CD4-positive, alpha-beta T cell (primary cell): ENCODE results near the gene WWOX. TPM values are rescaled to one million over a fixed set of nuclear protein-coding genes. Genes with fewer than 3 reads are reported as not detected.

Experiments used
- ATAC-seq: fragments of 200-7000 bp; cut with Tn5 transposase; one replicate; pipeline ENCODE4 v1.10.0; 2022; ENCODE audit warnings: mild to moderate bottlenecking; ENCODE audit not compliant: poor library complexity
- CTCF ChIA-PET: fragments of 350-600 bp; sonication (Branson Sonifier 250); formaldehyde crosslinking; loops from one replicate; lab custom pipeline; 2021; ENCODE audit warnings: antibody characterized with exemption, inconsistent platforms; lab: Charles Lee
- POLR2A ChIA-PET: fragments of 350-600 bp; sonication (Branson Sonifier 250); formaldehyde crosslinking; loops from one replicate; lab custom pipeline; 2021; ENCODE audit warnings: antibody characterized with exemption, inconsistent platforms; lab: Charles Lee
- DNase-seq, 14 experiments: peaks; one replicate each; pipeline ENCODE4 v3.0.0-alpha.2; 2013 to 2020; ENCODE audit warnings: mixed read lengths in 2 of 14
- H3K27ac ChIP-seq, 2 donors: one replicate each; pipeline versions ENCODE4 v1.5.1 to v1.7.0; 2013; ENCODE audit warnings: low read length in 2 of 2, low read depth in 1 of 2, mild to moderate bottlenecking in 1 of 2
- H3K27me3 ChIP-seq, 2 experiments: 1 replicate in 1 of 2; 2 replicates in 1 of 2; pipeline versions ENCODE4 v1.6.1 to v1.7.0; 2013; ENCODE audit warnings: low read length in 2 of 2, control low read depth in 1 of 2, mild to moderate bottlenecking in 1 of 2, moderate library complexity in 1 of 2; ENCODE audit not compliant: insufficient read depth in 2 of 2, control insufficient read depth in 1 of 2
- H3K36me3 ChIP-seq: one replicate; pipeline ENCODE4 v1.6.1; 2013; ENCODE audit warnings: low read length, control low read depth; ENCODE audit not compliant: insufficient read depth
- H3K4me1 ChIP-seq: one replicate; pipeline ENCODE4 v1.6.1; 2013; ENCODE audit warnings: low read length, control low read depth; ENCODE audit not compliant: insufficient read depth
- H3K4me3 ChIP-seq: one replicate; pipeline ENCODE4 v1.5.1; 2013; ENCODE audit warnings: mild to moderate bottlenecking, low read length, moderate library complexity
- H3K9me3 ChIP-seq, 2 experiments: 1 replicate in 1 of 2; 2 replicates in 1 of 2; pipeline versions ENCODE4 v1.6.1 to v1.7.0; 2013; ENCODE audit warnings: low read length in 2 of 2, mild to moderate bottlenecking in 2 of 2, control low read depth in 1 of 2, moderate library complexity in 1 of 2; ENCODE audit not compliant: control insufficient read depth in 1 of 2, insufficient read depth in 1 of 2
- H3K27ac Mint-ChIP-seq: one replicate; pipeline ENCODE4 v1.8.0; 2020; ENCODE audit warnings: mixed read lengths
- H3K27me3 Mint-ChIP-seq: one replicate; pipeline ENCODE4 v1.8.0; 2021; ENCODE audit warnings: mixed read lengths
- H3K36me3 Mint-ChIP-seq: one replicate; pipeline ENCODE4 v1.8.0; 2021; ENCODE audit warnings: low read depth, mixed read lengths
- H3K4me1 Mint-ChIP-seq: one replicate; pipeline ENCODE4 v1.8.0; 2021; ENCODE audit warnings: low read depth, mixed read lengths
- H3K4me3 Mint-ChIP-seq: one replicate; pipeline ENCODE4 v1.8.0; 2020; ENCODE audit warnings: mild to moderate bottlenecking, mixed read lengths
- H3K9me3 Mint-ChIP-seq: one replicate; pipeline ENCODE4 v1.8.0; 2020; ENCODE audit warnings: mixed read lengths
- CTCF ChIP-seq: fragments of 200-600 bp; IDR thresholded peaks from one replicate; pipeline ENCODE4 v1.8.0; 2022; ENCODE audit warnings: antibody characterized with exemption, mild to moderate bottlenecking
- intact Hi-C, 2 experiments: fragments of 100-400 bp; cut with DNase I in 1 of 2; cut with micrococcal nuclease in 1 of 2; formaldehyde crosslinking; loops; one replicate each; pipeline versions ENCODE4 v1.15.1 to v1.9.0; 2023 to 2025; cut with DNase I, micrococcal nuclease
- total RNA-seq, 174 experiments: library from RNA in 2 of 174; stranded (reverse) in 2 of 174; gene quantifications; one replicate each; pipeline ENCODE4 v1.2.3 and lab custom pipeline; 2021 to 2026

Gene WWOX
- total RNA-seq, 2 experiments from 2014 or later, result 19.3 to 21.7 TPM

- Histone ChIP-seq H3K9me3 (no peaks in the 10 kb centered on the region), H3K27me3 (no peaks in the 10 kb centered on the region), H3K36me3 (no peaks in the 10 kb centered on the region), H3K4me3 (no peak overlapping the region), H3K4me1 (no peaks in the 10 kb centered on the region), H3K27ac (no peak overlapping the region)
- no peaks in the 10 kb centered on the region for H3K27me3 Mint-ChIP-seq
- ChIA-PET CTCF (no interaction called here), POLR2A (no interaction called here)
- H3K27ac Mint-ChIP-seq, result no peak overlapping the region
- H3K4me1 Mint-ChIP-seq, result no peaks in the 10 kb centered on the region
- no peak for DNase-seq
- intact Hi-C loops, result no loop called here
- no peak for TF ChIP-seq CTCF
- H3K9me3 Mint-ChIP-seq, result peaks cover 9% of the 10 kb centered on the region
- no peak for ATAC-seq
- H3K4me3 Mint-ChIP-seq, result no peak overlapping the region
- H3K36me3 Mint-ChIP-seq, result peaks cover 21% of the 10 kb centered on the region
Measured at GRCh38 chr16:78405833-78406232, 306.4 kb downstream of the WWOX start.

- H3K27ac Mint-ChIP-seq, result no peak overlapping the region
- POLR2A ChIA-PET, result no interaction called here
Measured at GRCh38 chr16:78407191-78407590, 307.7 kb downstream of the WWOX start.

GRCh38 chr16:78413651-78414050, 314.2 kb downstream of the WWOX start:
- peaks cover 31% of the 10 kb centered on the region for H3K36me3 Mint-ChIP-seq
- peaks cover 5 to 8% of the 10 kb centered on the region in 2 experiments for H3K9me3 ChIP-seq
- POLR2A ChIA-PET, result no interaction called here
- DNase-seq (no peak), ATAC-seq (no peak)
- H3K4me1 ChIP-seq, result no peaks in the 10 kb centered on the region
- intact Hi-C loops, result no loop called here
- H3K27me3 ChIP-seq, result no peaks in the 10 kb centered on the region
- no peaks in the 10 kb centered on the region for H3K27me3 Mint-ChIP-seq
- H3K27ac Mint-ChIP-seq, result no peak overlapping the region
- no peaks in the 10 kb centered on the region for H3K36me3 ChIP-seq
- no peaks in the 10 kb centered on the region for H3K4me1 Mint-ChIP-seq
- no peak for TF ChIP-seq CTCF
- peaks cover 25% of the 10 kb centered on the region for H3K9me3 Mint-ChIP-seq
- CTCF ChIA-PET, result no interaction called here
- no peak overlapping the region for H3K27ac ChIP-seq
- no peak overlapping the region for H3K4me3 Mint-ChIP-seq
- H3K4me3 ChIP-seq, result no peak overlapping the region

More at GRCh38 chr16:78407191-78407590, 307.7 kb downstream of the WWOX start:
- H3K36me3 ChIP-seq, result no peaks in the 10 kb centered on the region
- no peak overlapping the region for H3K27ac ChIP-seq
- Mint-ChIP-seq H3K9me3 (peaks cover 18% of the 10 kb centered on the region), H3K4me1 (no peaks in the 10 kb centered on the region), H3K36me3 (peaks cover 33% of the 10 kb centered on the region), H3K4me3 (no peak overlapping the region), H3K27me3 (no peaks in the 10 kb centered on the region)
- no peak for TF ChIP-seq CTCF
- intact Hi-C loops, result no loop called here
- H3K4me1 ChIP-seq, result no peaks in the 10 kb centered on the region
- no peak for ATAC-seq
- peaks cover 0 to 5% of the 10 kb centered on the region in 2 experiments for H3K9me3 ChIP-seq
- H3K4me3 ChIP-seq, result no peak overlapping the region
- DNase-seq, result no peak
- no peaks in the 10 kb centered on the region for H3K27me3 ChIP-seq
- CTCF ChIA-PET, result no interaction called here
